ENCODE data around the gene H3-3A.
"Not testable (repeated sequence)": the region's sequence is repeated elsewhere in the genome, so short reads cannot be mapped to it uniquely, and the experiment has no call there.

Gene H3-3A

DNA sequence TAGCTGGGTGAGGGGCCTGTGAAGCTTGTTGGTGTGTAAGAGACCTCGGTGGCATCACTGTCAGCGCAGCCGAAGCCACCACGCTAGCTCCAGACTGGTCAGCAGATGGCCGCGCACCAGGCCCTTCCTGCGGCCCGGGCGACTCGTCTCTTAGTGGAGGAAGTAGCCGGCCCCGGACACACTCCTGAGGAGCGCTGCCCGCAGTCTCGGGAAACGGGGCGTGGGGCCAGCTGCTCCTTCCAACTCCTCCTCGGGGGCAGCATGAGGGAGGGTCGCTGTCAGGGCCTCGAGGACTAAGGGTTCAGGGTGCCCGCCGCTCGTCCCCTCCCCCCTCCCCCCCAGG lies 20.4 kb downstream of the H3-3A start:
- H3K36me3 ChIP-seq = no peaks in the 10 kb centered on the region
- TF ChIP-seq, protein P1, sequence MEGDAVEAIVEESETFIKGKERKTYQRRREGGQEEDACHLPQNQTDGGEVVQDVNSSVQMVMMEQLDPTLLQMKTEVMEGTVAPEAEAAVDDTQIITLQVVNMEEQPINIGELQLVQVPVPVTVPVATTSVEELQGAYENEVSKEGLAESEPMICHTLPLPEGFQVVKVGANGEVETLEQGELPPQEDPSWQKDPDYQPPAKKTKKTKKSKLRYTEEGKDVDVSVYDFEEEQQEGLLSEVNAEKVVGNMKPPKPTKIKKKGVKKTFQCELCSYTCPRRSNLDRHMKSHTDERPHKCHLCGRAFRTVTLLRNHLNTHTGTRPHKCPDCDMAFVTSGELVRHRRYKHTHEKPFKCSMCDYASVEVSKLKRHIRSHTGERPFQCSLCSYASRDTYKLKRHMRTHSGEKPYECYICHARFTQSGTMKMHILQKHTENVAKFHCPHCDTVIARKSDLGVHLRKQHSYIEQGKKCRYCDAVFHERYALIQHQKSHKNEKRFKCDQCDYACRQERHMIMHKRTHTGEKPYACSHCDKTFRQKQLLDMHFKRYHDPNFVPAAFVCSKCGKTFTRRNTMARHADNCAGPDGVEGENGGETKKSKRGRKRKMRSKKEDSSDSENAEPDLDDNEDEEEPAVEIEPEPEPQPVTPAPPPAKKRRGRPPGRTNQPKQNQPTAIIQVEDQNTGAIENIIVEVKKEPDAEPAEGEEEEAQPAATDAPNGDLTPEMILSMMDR (IDR thresholded peaks at IDR 0.05; ENCODE audit: low read depth, low read length) = no peak
- H3K4me3 ChIP-seq (ENCODE audit: low read depth, low read length) = peak overlapping the region; percentile 59
- peak; percentile 57 for DNase-seq
- no peaks in the 10 kb centered on the region for H3K9me3 ChIP-seq (ENCODE audit: severe bottlenecking)
- H3K27ac ChIP-seq = peak overlapping the region; percentile 54
- H3K27me3 ChIP-seq (ENCODE audit: insufficient read depth, low read depth, severe bottlenecking) = no peaks in the 10 kb centered on the region

DNA sequence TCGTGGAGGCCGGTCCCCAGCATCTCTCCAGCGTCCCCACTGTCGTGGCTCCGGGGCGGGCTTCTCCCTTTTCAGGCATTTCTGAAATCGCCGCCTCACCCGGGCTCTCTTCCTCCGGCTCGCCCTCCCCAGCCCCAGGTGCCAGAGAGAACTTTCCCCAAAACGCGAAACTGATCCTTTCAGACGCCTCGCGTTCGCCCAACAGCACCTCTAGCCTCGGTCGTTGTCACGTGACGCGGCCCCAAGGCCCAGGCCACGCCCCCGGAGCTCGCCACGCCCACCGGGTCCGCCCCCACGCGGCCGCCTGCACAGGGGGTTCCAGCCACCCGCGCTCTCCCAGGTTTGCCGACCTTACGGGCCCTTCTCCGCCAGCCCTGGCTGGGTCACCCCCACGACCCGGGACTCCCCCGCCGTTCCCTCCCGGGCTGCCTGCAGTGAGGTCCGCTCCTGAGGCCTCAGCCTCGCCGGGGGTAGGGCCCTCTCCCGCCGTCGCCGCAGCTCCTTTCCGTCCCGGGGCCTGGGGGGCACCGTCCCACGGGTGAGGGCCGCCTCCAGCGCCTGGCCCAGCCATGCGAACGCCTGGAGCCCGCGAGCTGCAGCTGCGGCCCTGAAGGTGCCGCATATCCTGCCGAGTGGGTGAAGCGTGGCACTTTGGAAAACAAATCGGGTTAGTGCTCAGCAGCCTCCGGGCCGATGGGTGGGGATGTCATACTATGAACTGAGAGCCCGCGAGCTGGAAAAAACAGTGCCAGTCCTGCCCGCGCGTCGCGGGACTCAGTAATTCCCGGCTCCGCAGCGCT lies 21.0 kb downstream of the H3-3A start:
- no peaks in the 10 kb centered on the region for H3K36me3 ChIP-seq
- no peaks in the 10 kb centered on the region for H3K9me3 ChIP-seq (ENCODE audit: severe bottlenecking)
- H3K27me3 ChIP-seq (ENCODE audit: insufficient read depth, low read depth, severe bottlenecking) = no peaks in the 10 kb centered on the region
- DNase-seq = peak; percentile 78
- TF ChIP-seq, protein P1 (IDR thresholded peaks at IDR 0.05; ENCODE audit: low read depth, low read length) = no peak
- H3K27ac ChIP-seq = peak overlapping the region; percentile 54
- peak overlapping the region; percentile 59 for H3K4me3 ChIP-seq (ENCODE audit: low read depth, low read length)

DNA sequence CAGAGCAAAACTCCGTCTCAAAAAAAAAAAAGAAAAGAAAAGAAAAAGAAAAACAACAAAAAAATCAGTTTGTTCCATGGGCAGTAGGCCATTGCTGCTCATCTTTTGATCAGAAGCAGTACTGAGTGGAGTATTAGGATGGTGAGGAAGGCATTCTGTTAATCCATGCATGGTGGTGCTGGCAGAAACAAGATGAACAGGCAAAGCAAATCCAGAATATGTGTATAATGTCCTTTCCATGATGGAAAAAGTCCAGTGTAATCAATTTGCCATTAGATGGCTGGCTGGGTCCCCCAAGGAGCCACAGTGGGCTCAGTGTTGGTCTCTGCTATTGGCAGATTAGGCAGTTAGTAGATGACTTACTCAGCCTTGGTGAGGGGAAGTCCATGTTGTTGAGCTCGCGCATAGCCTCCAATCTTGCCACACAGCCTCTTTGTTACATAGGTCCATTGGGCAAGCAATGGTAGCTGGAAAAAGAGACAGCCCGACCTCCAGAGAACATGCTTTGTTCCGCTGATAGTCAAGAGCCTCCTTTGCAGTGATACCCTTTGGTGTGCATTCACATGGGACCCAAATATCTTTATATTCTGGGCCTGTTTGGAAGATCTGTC lies 23.3 kb downstream of the H3-3A start:
- no peaks in the 10 kb centered on the region for H3K27me3 ChIP-seq (ENCODE audit: insufficient read depth, low read depth, severe bottlenecking)
- H3K36me3 ChIP-seq = no peaks in the 10 kb centered on the region
- H3K27ac ChIP-seq = no peak overlapping the region
- no peak for DNase-seq
- H3K4me3 ChIP-seq (ENCODE audit: low read depth, low read length) = no peak overlapping the region
- no peaks in the 10 kb centered on the region for H3K9me3 ChIP-seq (ENCODE audit: severe bottlenecking)
- TF ChIP-seq, protein P1 (IDR thresholded peaks at IDR 0.05; ENCODE audit: low read depth, low read length) = no peak

DNA sequence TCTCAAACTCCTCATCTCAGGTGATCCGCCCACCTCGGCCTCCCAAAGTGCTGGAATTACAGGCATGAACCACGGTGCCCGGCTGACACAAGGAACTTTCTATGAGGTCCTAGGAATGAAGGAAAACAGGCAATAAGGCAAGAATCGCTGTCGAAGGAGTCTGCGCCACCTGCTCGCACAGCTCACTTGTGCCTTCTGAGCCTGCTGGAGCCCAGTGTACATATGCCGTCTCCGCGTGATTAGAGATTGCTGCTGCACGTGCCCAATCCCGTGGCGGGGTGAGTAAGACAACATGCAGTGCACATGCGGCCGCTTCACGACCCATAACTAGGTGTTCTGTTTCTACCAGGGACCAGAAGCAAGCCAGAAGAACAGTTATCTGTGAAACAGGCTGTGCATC lies 24.3 kb downstream of the H3-3A start:
- H3K9me3 ChIP-seq (ENCODE audit: severe bottlenecking) = no peaks in the 10 kb centered on the region
- no peak overlapping the region for H3K27ac ChIP-seq
- TF ChIP-seq, protein P1 (IDR thresholded peaks at IDR 0.05; ENCODE audit: low read depth, low read length) = no peak
- DNase-seq = no peak
- no peaks in the 10 kb centered on the region for H3K36me3 ChIP-seq
- no peaks in the 10 kb centered on the region for H3K27me3 ChIP-seq (ENCODE audit: insufficient read depth, low read depth, severe bottlenecking)
- H3K4me3 ChIP-seq (ENCODE audit: low read depth, low read length) = no peak overlapping the region

DNA sequence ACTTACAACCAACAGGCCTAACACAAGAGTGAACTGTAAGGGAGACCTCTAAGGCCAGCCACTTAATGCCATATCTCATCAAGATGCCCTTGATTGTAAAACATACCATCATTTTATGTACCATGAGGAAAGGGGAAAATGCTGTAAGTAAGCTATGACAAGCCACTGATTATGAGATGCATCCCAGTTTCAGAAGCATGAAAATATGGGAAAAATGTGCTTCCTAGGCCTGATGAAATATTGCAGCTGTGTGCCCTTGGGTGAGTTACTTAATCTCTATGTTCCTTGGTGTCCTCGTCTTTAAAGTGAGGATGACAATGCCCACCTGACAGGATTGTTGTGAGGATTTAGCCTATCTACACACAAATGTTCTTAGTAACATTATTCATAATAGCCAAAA lies 28.9 kb downstream of the H3-3A start:
- H3K27ac ChIP-seq = no peak overlapping the region
- H3K9me3 ChIP-seq (ENCODE audit: severe bottlenecking) = no peaks in the 10 kb centered on the region
- no peak overlapping the region for H3K4me3 ChIP-seq (ENCODE audit: low read depth, low read length)
- H3K27me3 ChIP-seq (ENCODE audit: insufficient read depth, low read depth, severe bottlenecking) = no peaks in the 10 kb centered on the region
- no peak for DNase-seq
- no peaks in the 10 kb centered on the region for H3K36me3 ChIP-seq
- TF ChIP-seq, protein P1 (IDR thresholded peaks at IDR 0.05; ENCODE audit: low read depth, low read length) = no peak

DNA sequence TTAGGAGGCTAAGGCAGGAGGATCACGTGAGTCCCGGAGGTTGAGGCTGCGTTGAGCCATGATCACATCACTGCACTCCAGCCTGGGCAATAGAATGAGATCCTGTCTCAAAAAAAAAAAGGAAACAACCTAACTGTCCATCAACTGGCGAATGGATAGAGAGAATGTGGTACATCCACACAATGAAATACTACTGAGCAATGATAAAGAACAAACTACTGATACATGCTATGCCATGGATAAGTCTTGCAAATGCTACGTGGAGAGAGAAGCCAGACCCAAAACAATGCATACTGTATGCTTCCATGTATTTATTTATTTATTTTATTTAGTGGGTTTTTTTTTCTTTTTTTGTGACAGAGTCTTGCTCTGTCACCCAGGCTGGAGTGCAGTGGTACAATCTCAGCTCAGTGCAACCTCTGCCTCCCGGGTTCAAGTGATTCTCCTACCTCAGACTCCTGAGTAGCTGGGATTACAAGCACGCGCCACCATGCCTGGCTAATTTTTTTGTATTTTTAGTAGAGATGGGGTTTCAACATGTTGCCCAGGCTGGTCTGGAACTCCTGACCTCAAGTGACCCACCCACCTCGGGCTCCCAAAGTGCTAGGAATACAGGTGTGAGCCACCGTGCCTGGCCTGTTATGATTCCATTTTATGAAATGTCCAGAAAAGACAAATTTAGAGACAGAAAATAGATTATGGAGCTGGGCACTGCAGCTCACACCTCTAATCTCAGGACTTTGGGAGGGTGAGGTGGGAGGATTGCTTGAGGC lies 29.7 kb downstream of the H3-3A start:
- not testable (repeated sequence) for DNase-seq; H3K9me3 ChIP-seq (ENCODE audit: severe bottlenecking)

More for the DNA sequence above, 29.7 kb downstream of the H3-3A start:
- H3K27me3 ChIP-seq (ENCODE audit: insufficient read depth, low read depth, severe bottlenecking); H3K36me3 ChIP-seq; H3K4me3 ChIP-seq (ENCODE audit: low read depth, low read length); H3K27ac ChIP-seq: not testable (repeated sequence)

All from WERI-Rb-1 (cell line).